IMR-90 (cell line): ENCODE data around the gene CDH16. TPM values are rescaled to one million over a fixed set of nuclear protein-coding genes. Genes with fewer than 3 reads are reported as not detected.

ENCODE experiments used
- ATAC-seq: fragments of 200-7000 bp; cut with Tn5 transposase; 2 replicates; pipeline ENCODE4 v1.9.1; 2020; ENCODE audit warnings: low read depth, mild to moderate bottlenecking, moderate library complexity
- BruUV-seq: library from RNA; stranded (reverse); fragments of 400-500 nt; replicated peaks from 2 replicates; lab custom pipeline; 2021; lab: Mats Ljungman, UMichigan
- CTCF ChIA-PET: fragments of 300-600 bp; formaldehyde crosslinking; extraction: SDS; loops from one replicate; lab custom pipeline; 2021; ENCODE audit warnings: antibody characterized with exemption; lab: Yijun Ruan, JAX
- POLR2A ChIA-PET: fragments of 300-600 bp; sonication (Branson Sonifier 250); formaldehyde crosslinking; loops from one replicate; lab custom pipeline; 2022; ENCODE audit warnings: antibody characterized with exemption; ENCODE audit not compliant: unreplicated experiment; lab: Charles Lee
- DNase-seq: peaks from one replicate; pipeline ENCODE4 v3.0.0; 2013
- H2AFZ ChIP-seq: replicated peaks from 2 replicates; pipeline ENCODE3; 2013; ENCODE audit warnings: low read length, mild to moderate bottlenecking; ENCODE audit not compliant: poor library complexity
- H2AK5ac ChIP-seq: 2 replicates; pipeline ENCODE4 v1.6.1; 2013; ENCODE audit warnings: low read depth, low read length, inconsistent platforms
- H2AK9ac ChIP-seq: replicated peaks from 2 replicates; pipeline ENCODE3; 2013; ENCODE audit warnings: mild to moderate bottlenecking, low read depth, low read length, moderate library complexity; ENCODE audit not compliant: poor library complexity
- H2BK120ac ChIP-seq: 2 replicates; pipeline ENCODE4 v1.6.1; 2013; ENCODE audit warnings: low read depth, low read length, inconsistent platforms
- H2BK15ac ChIP-seq: 3 replicates; pipeline ENCODE4 v1.6.1; 2013; ENCODE audit warnings: low read depth, low read length, inconsistent platforms
- H2BK20ac ChIP-seq: 2 replicates; pipeline ENCODE4 v1.6.1; 2013; ENCODE audit warnings: low read depth, mild to moderate bottlenecking, inconsistent platforms, low read length, moderate library complexity
- H2BK5ac ChIP-seq: 2 replicates; pipeline ENCODE4 v1.6.1; 2013; ENCODE audit warnings: mild to moderate bottlenecking, low read depth, low read length, inconsistent platforms; ENCODE audit not compliant: poor library complexity, severe bottlenecking
- H3K14ac ChIP-seq: replicated peaks from 2 replicates; pipeline ENCODE4 v1.6.1; 2013; ENCODE audit warnings: low read depth, low read length, inconsistent platforms
- H3K18ac ChIP-seq: 2 replicates; pipeline ENCODE4 v1.6.1; 2013; ENCODE audit warnings: low read depth, low read length, control low read depth
- H3K23ac ChIP-seq: 2 replicates; pipeline ENCODE4 v1.6.1; 2013; ENCODE audit warnings: low read depth, low read length, inconsistent platforms
- H3K27ac ChIP-seq: 2 replicates; pipeline ENCODE4 v1.5.1; 2013; ENCODE audit warnings: mild to moderate bottlenecking, control low read depth, low read length; ENCODE audit not compliant: insufficient read depth
- H3K27me3 ChIP-seq: 2 replicates; pipeline ENCODE4 v1.6.1; 2013; ENCODE audit warnings: low read length; ENCODE audit not compliant: control insufficient read depth, insufficient read depth
- H3K36me3 ChIP-seq: 2 replicates; pipeline ENCODE4 v1.6.1; 2013; ENCODE audit warnings: low read length, mixed read lengths; ENCODE audit not compliant: control insufficient read depth, insufficient read depth
- H3K4ac ChIP-seq: 2 replicates; pipeline ENCODE4 v1.6.1; 2013; ENCODE audit warnings: low read depth, low read length, inconsistent platforms
- H3K4me1 ChIP-seq: 2 replicates; pipeline ENCODE4 v1.6.1; 2013; ENCODE audit warnings: low read length, mixed read lengths; ENCODE audit not compliant: control insufficient read depth, insufficient read depth
- H3K4me2 ChIP-seq: 2 replicates; pipeline ENCODE4 v1.6.1; 2013; ENCODE audit warnings: low read depth, mild to moderate bottlenecking, control low read depth, low read length, moderate library complexity
- H3K4me3 ChIP-seq: 2 replicates; pipeline ENCODE4 v1.5.1; 2013; ENCODE audit warnings: low read depth, mild to moderate bottlenecking, control low read depth, low read length, moderate library complexity; ENCODE audit not compliant: insufficient read depth
- H3K56ac ChIP-seq: 2 replicates; pipeline ENCODE4 v1.6.1; 2013; ENCODE audit warnings: low read length, inconsistent platforms; ENCODE audit not compliant: insufficient read depth; ENCODE audit errors: extremely low read depth
- H3K79me1 ChIP-seq, 2 experiments: 2 replicates each; pipeline ENCODE4 v1.6.1; 2013; ENCODE audit warnings: low read length in 2 of 2, inconsistent platforms in 1 of 2, low read depth in 1 of 2
- H3K9ac ChIP-seq: 2 replicates; pipeline ENCODE4 v1.6.1; 2013; ENCODE audit warnings: low read depth, low read length, control low read depth
- H3K9me1 ChIP-seq: 2 replicates; pipeline ENCODE4 v1.6.1; 2013; ENCODE audit warnings: low read length, inconsistent platforms; ENCODE audit not compliant: insufficient read depth
- H3K9me3 ChIP-seq: 2 replicates; pipeline ENCODE4 v1.6.1; 2013; ENCODE audit warnings: low read length; ENCODE audit not compliant: control insufficient read depth, insufficient read depth
- H4K20me1 ChIP-seq: 2 replicates; pipeline ENCODE4 v1.6.1; 2013; ENCODE audit warnings: low read length, inconsistent platforms; ENCODE audit not compliant: insufficient read depth
- H4K5ac ChIP-seq: 2 replicates; pipeline ENCODE4 v1.6.1; 2013; ENCODE audit warnings: mild to moderate bottlenecking, low read depth, low read length, control low read depth
- H4K8ac ChIP-seq, 2 experiments: 2 replicates each; pipeline ENCODE4 v1.6.1; 2013; ENCODE audit warnings: low read depth in 2 of 2, low read length in 2 of 2, control low read depth in 1 of 2, inconsistent platforms in 1 of 2
- H4K91ac ChIP-seq: 2 replicates; pipeline ENCODE4 v1.6.1; 2013; ENCODE audit warnings: low read depth, low read length, inconsistent platforms; ENCODE audit not compliant: insufficient read depth
- NFE2L2 ChIP-seq: fragments of 150-350 bp; IDR thresholded peaks from 2 replicates; pipeline ENCODE4 v1.6.1; 2016; ENCODE audit warnings: low read depth, mild to moderate bottlenecking, low read length
- RAD21 ChIP-seq: IDR thresholded peaks from 2 replicates; pipeline ENCODE4 v1.6.1; 2012; ENCODE audit warnings: low read length, improper control_type of control experiment
- RCOR1 ChIP-seq: IDR thresholded peaks from 2 replicates; pipeline ENCODE4 v1.6.1; 2012; ENCODE audit warnings: mild to moderate bottlenecking, low read length, improper control_type of control experiment; ENCODE audit not compliant: insufficient replicate concordance
- RFX5 ChIP-seq: IDR thresholded peaks from 2 replicates; pipeline ENCODE4 v1.8.0; 2012; ENCODE audit warnings: low read depth, mild to moderate bottlenecking, low read length, moderate library complexity
- WGBS, 2 experiments: methylation state at CpG; one replicate each; pipeline versions ENCODE4 v1.1.5 to v1.1.7; 2013; ENCODE audit warnings: missing lambda C conversion rate in 2 of 2; ENCODE audit not compliant: insufficient read length in 1 of 2; ENCODE audit errors: extremely low coverage in 2 of 2; 5-methylcytosine and 5-hydroxymethylcytosine counted together
- dilution Hi-C: fragments of 300-500 bp; cut with HindIII; formaldehyde crosslinking; loops from one replicate; pipeline ENCODE4 v1.14.3; 2018; ENCODE audit warnings: low sequenced_read_pairs; ENCODE audit not compliant: unreplicated experiment
- in situ Hi-C: fragments of 300-500 bp; cut with MboI; formaldehyde crosslinking; loops from 3 replicates; pipeline ENCODE4 v1.14.3; 2019; ENCODE audit warnings: low sequenced_read_pairs, inconsistent platforms, mixed read lengths
- intact Hi-C: fragments of 100-400 bp; cut with micrococcal nuclease; formaldehyde crosslinking; loops from 2 replicates; pipeline ENCODE4 v1.10.0; 2022
- polyA plus RNA-seq, 3 experiments: library from polyadenylated mRNA; depleted of rRNA; stranded (reverse); fragments of >200 nt; gene quantifications; 2 replicates each; pipeline ENCODE4 v1.2.3, GENCODE V29; 2012; ENCODE audit warnings: low replicate concordance in 1 of 3
- total RNA-seq: library from RNA; depleted of rRNA; stranded (reverse); fragments of >200 nt; gene quantifications from 2 replicates; pipeline ENCODE4 v1.2.3, GENCODE V29; 2012

The CDH16 gene
- total and polyA plus RNA-seq, 2 of the 4 experiments (the other 2 are of a cell fraction): not detected

DNA sequence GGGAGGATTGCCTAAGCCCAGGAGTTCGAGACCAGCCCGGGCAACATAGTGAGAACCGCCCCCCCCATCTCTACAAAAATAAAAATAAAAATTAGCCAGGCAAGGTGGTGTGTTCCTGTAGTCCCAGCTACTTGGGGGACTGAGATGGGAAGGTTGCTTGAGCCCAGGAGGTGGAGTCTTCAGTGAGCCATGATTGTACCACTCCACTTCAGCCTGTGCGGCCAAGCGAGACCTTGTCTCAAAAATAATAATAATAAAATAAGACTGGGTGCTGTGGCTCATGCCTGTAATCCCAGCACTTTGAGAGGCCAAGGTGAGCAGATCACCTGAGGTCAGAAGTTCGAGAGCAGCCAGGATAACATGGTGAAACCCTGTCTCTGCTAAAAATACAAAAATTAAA is 26.9 kb downstream of the CDH16 start:
- no peak for ATAC-seq
- POLR2A ChIA-PET: no interaction called here

More for the DNA sequence above, 26.9 kb downstream of the CDH16 start:
- Histone ChIP-seq H2BK120ac (no peak overlapping the region), H2AFZ (no peak overlapping the region), H3K9me3 (no peaks in the 10 kb centered on the region), H3K4me3 (no peak overlapping the region), H2BK20ac (no peak overlapping the region), H3K14ac (no peak overlapping the region), H4K5ac (no peak overlapping the region), H3K18ac (no peak overlapping the region), H3K9ac (no peak overlapping the region), H3K36me3 (peaks cover 6% of the 10 kb centered on the region; the same call in 1 of the 2 replicates), H3K79me1 (peaks cover 0 to 3% of the 10 kb centered on the region in 2 experiments; a peak in 2 of 4 replicates), H3K4me2 (no peak overlapping the region), H3K56ac (no peak overlapping the region), H3K27me3 (no peaks in the 10 kb centered on the region), H2BK15ac (no peak overlapping the region), H3K4ac (no peak overlapping the region), H4K20me1 (peaks cover 1% of the 10 kb centered on the region; the same call in 1 of the 2 replicates), H2AK9ac (no peak overlapping the region), H2AK5ac (no peak overlapping the region), H4K8ac (no peak overlapping the region), H3K23ac (no peak overlapping the region), H2BK5ac (no peak overlapping the region), H3K4me1 (peaks cover 3% of the 10 kb centered on the region; the same call in 1 of the 2 replicates), H3K9me1 (0 out of 2 replicates have a peak, but pooled peaks cover 2% of the 10 kb centered on the region), H3K27ac (no peak overlapping the region), H4K91ac (no peak overlapping the region)
- no peak for DNase-seq
- CTCF ChIA-PET: no interaction called here
- TF ChIP-seq RAD21: no peak
- TF ChIP-seq RCOR1: no peak
- no peak for TF ChIP-seq NFE2L2
- TF ChIP-seq RFX5: no peak
- WGBS, 2 experiments: no CpG with 5 or more reads among the region's 6 CpGs
- in situ Hi-C loops: no loop called here
- BruUV-seq: no TSS peak
- dilution Hi-C loops: no loop called here
- intact Hi-C loops: loop anchor here (10.0 kb wide), 1 partner anchor 263 kb away; the partner anchor contains the start of genes B3GNT9, FBXL8 and TRADD
